Activated B cell treated with CpG ODN at 0.5 μM for 24 hours (primary cell): ENCODE data around the gene ASTN1. TPM values are rescaled to one million over a fixed set of nuclear protein-coding genes. Genes with fewer than 3 reads are reported as not detected.

Experiments used
- ATAC-seq: fragments of 200-7000 bp; cut with Tn5 transposase; one replicate; pipeline ENCODE4 v1.10.0; 2021; ENCODE audit warnings: low read depth, mild to moderate bottlenecking, moderate library complexity
- CTCF ChIA-PET: fragments of 350-600 bp; sonication (Branson Sonifier 250); formaldehyde crosslinking; loops from one replicate; lab custom pipeline; 2021; ENCODE audit warnings: antibody characterized with exemption; lab: Charles Lee
- POLR2A ChIA-PET: fragments of 350-600 bp; sonication (Branson Sonifier 250); formaldehyde crosslinking; loops from one replicate; lab custom pipeline; 2021; ENCODE audit warnings: antibody characterized with exemption; lab: Charles Lee
- DNase-seq: peaks from one replicate; pipeline ENCODE4 v3.0.0; 2022
- H3K27ac Mint-ChIP-seq: one replicate; pipeline ENCODE4 v1.8.0; 2020; ENCODE audit warnings: mixed read lengths
- H3K27me3 Mint-ChIP-seq: one replicate; pipeline ENCODE4 v1.8.0; 2021; ENCODE audit warnings: mixed read lengths
- H3K36me3 Mint-ChIP-seq: one replicate; pipeline ENCODE4 v1.8.0; 2021; ENCODE audit warnings: low read depth, mixed read lengths
- H3K4me1 Mint-ChIP-seq: one replicate; pipeline ENCODE4 v1.8.0; 2021; ENCODE audit warnings: mixed read lengths
- H3K4me3 Mint-ChIP-seq: one replicate; pipeline ENCODE4 v1.8.0; 2020; ENCODE audit warnings: mild to moderate bottlenecking, mixed read lengths
- H3K9me3 Mint-ChIP-seq: one replicate; pipeline ENCODE4 v1.8.0; 2020; ENCODE audit warnings: mixed read lengths
- CTCF ChIP-seq: fragments of 200-600 bp; IDR thresholded peaks from one replicate; pipeline ENCODE4 v1.8.0; 2022; ENCODE audit warnings: antibody characterized with exemption, mild to moderate bottlenecking
- intact Hi-C: fragments of 100-400 bp; cut with micrococcal nuclease; formaldehyde crosslinking; loops from one replicate; pipeline ENCODE4 v1.15.1; 2024
- total RNA-seq: library from RNA; stranded (reverse); gene quantifications from 2 replicates; pipeline ENCODE4 v1.2.3, GENCODE V29; 2022

The ASTN1 gene
- total RNA-seq, 1 donor from 2014 or later = not detected

GRCh38 chr1:177133977-177134538, 30.5 kb downstream of the ASTN1 start:
- CTCF ChIA-PET = no interaction called here
- no peak overlapping the region for H3K4me3 Mint-ChIP-seq
- no peaks in the 10 kb centered on the region for H3K27me3 Mint-ChIP-seq
- POLR2A ChIA-PET = no interaction called here
- DNase-seq = no peak
- H3K4me1 Mint-ChIP-seq = peaks cover 5% of the 10 kb centered on the region
- H3K36me3 Mint-ChIP-seq = no peaks in the 10 kb centered on the region
- TF ChIP-seq CTCF = no peak
- H3K9me3 Mint-ChIP-seq = peaks cover 2% of the 10 kb centered on the region
- H3K27ac Mint-ChIP-seq = no peak overlapping the region
- no peak for ATAC-seq
- intact Hi-C loops = no loop called here

GRCh38 chr1:177132141-177132540, 32.4 kb downstream of the ASTN1 start:
- CTCF ChIA-PET = no interaction called here
- intact Hi-C loops = no loop called here
- POLR2A ChIA-PET = no interaction called here
- H3K4me3 Mint-ChIP-seq = no peak overlapping the region
- no peaks in the 10 kb centered on the region for H3K36me3 Mint-ChIP-seq
- DNase-seq (no peak), ATAC-seq (no peak)
- H3K27me3 Mint-ChIP-seq = no peaks in the 10 kb centered on the region
- no peak overlapping the region for H3K27ac Mint-ChIP-seq
- TF ChIP-seq CTCF = no peak
- peaks cover 2% of the 10 kb centered on the region for H3K9me3 Mint-ChIP-seq
- peaks cover 5% of the 10 kb centered on the region for H3K4me1 Mint-ChIP-seq

- intact Hi-C loops = no loop called here
- no peak overlapping the region for H3K4me3 Mint-ChIP-seq
- no peak overlapping the region for H3K27ac Mint-ChIP-seq
Observed at GRCh38 chr1:177131723-177132122, 32.8 kb downstream of the ASTN1 start.

GRCh38 chr1:177130451-177130945, 34.0 kb downstream of the ASTN1 start:
- H3K27ac Mint-ChIP-seq = no peak overlapping the region
- POLR2A ChIA-PET = no interaction called here
- TF ChIP-seq CTCF = no peak
- no peaks in the 10 kb centered on the region for H3K36me3 Mint-ChIP-seq
- peaks cover 2% of the 10 kb centered on the region for H3K9me3 Mint-ChIP-seq
- CTCF ChIA-PET = no interaction called here
- no peak overlapping the region for H3K4me3 Mint-ChIP-seq
- no peaks in the 10 kb centered on the region for H3K27me3 Mint-ChIP-seq
- H3K4me1 Mint-ChIP-seq = peaks cover 5% of the 10 kb centered on the region
- ATAC-seq (no peak), DNase-seq (no peak)
- intact Hi-C loops = no loop called here

More at GRCh38 chr1:177131723-177132122, 32.8 kb downstream of the ASTN1 start:
- no peak for ATAC-seq
- no peak for TF ChIP-seq CTCF
- CTCF ChIA-PET = no interaction called here
- peaks cover 5% of the 10 kb centered on the region for H3K4me1 Mint-ChIP-seq
- POLR2A ChIA-PET = no interaction called here
- no peak for DNase-seq
- H3K36me3 Mint-ChIP-seq = no peaks in the 10 kb centered on the region
- H3K9me3 Mint-ChIP-seq = peaks cover 2% of the 10 kb centered on the region
- H3K27me3 Mint-ChIP-seq = no peaks in the 10 kb centered on the region

GRCh38 chr1:177128665-177129281, 35.7 kb downstream of the ASTN1 start:
- Mint-ChIP-seq H3K36me3 (no peaks in the 10 kb centered on the region), H3K4me3 (no peak overlapping the region), H3K9me3 (peaks cover 2% of the 10 kb centered on the region), H3K4me1 (no peaks in the 10 kb centered on the region), H3K27ac (no peak overlapping the region), H3K27me3 (no peaks in the 10 kb centered on the region)
- TF ChIP-seq CTCF = no peak
- ChIA-PET POLR2A (no interaction called here), CTCF (no interaction called here)
- ATAC-seq (no peak), DNase-seq (no peak)
- intact Hi-C loops = no loop called here
